NT2/D1 (cell line): ENCODE results near the gene SCFD1.

Source experiments
- YY1 ChIP-seq: IDR thresholded peaks from 2 replicates; pipeline ENCODE4 v1.6.1; 2011; ENCODE audit not compliant: insufficient read length, insufficient read depth
- ZNF274 ChIP-seq: IDR thresholded peaks from 2 replicates; pipeline ENCODE4 v1.6.1; 2011; ENCODE audit warnings: mild to moderate bottlenecking, low read depth, low read length

- TF ChIP-seq YY1 (no peak), ZNF274 (no peak)
These were observed 8.0 kb upstream of the SCFD1 start for GRCh38 chr14:30614155-30614554.
